Left ventricle myocardium inferior (tissue), 1 donor: ENCODE measurements around the gene NOL9. TPM values are rescaled to one million over a fixed set of nuclear protein-coding genes. Genes with fewer than 3 reads are reported as not detected.

Experiments used
- DNase-seq: peaks from one replicate; pipeline ENCODE4 v3.0.0-alpha.2; 2020
- H3K27ac ChIP-seq: fragments of 200-600 bp; replicated peaks from 2 replicates; pipeline ENCODE4 v1.8.0; 2021
- H3K27me3 ChIP-seq: fragments of 200-600 bp; 2 replicates; pipeline ENCODE4 v1.8.0; 2021; ENCODE audit warnings: low read depth
- H3K36me3 ChIP-seq: fragments of 200-600 bp; 2 replicates; pipeline ENCODE4 v1.8.0; 2021
- H3K4me1 ChIP-seq: fragments of 200-600 bp; 2 replicates; pipeline ENCODE4 v1.8.0; 2021
- H3K4me3 ChIP-seq: fragments of 200-600 bp; 2 replicates; pipeline ENCODE4 v1.8.0; 2021; ENCODE audit warnings: mild to moderate bottlenecking, moderate library complexity
- H3K9me3 ChIP-seq: fragments of 200-600 bp; replicated peaks from 2 replicates; pipeline ENCODE4 v1.8.0; 2021
- CTCF ChIP-seq: fragments of 200-600 bp; IDR thresholded peaks from 2 replicates; pipeline ENCODE4 v1.8.0; 2021; ENCODE audit warnings: antibody characterized with exemption, mild to moderate bottlenecking, borderline replicate concordance
- intact Hi-C: fragments of 100-400 bp; cut with micrococcal nuclease; formaldehyde crosslinking; loops from one replicate; pipeline ENCODE4 v1.11.0; 2022
- total RNA-seq: library from RNA; stranded (reverse); fragmentation: NEBNext Ultra II Directional; extraction: Animal tissue kit (Norgen Biotek cat#: 25700); gene quantifications from one replicate; pipeline ENCODE4 v1.2.1, GENCODE V29; 2021
- donor health status: DM: no; HTN: yes; CAD: no; lungs with severe emphysema.

Gene NOL9
- total RNA-seq, 1 donor from 2014 or later = 13.4 TPM

- no peaks in the 10 kb centered on the region for H3K27me3 ChIP-seq
- no peak overlapping the region for H3K4me3 ChIP-seq
- peaks cover 52% of the 10 kb centered on the region for H3K36me3 ChIP-seq
These were observed 34.0 kb upstream of the NOL9 start for GRCh38 chr1:6588128-6588892.

GRCh38 chr1:6587261-6588005, 33.1 kb upstream of the NOL9 start:
- Histone ChIP-seq H3K4me1 (peaks cover 89% of the 10 kb centered on the region), H3K27me3 (no peaks in the 10 kb centered on the region), H3K9me3 (no peaks in the 10 kb centered on the region), H3K36me3 (peaks cover 44% of the 10 kb centered on the region), H3K4me3 (no peak overlapping the region), H3K27ac (peak overlapping the region; percentile 61)
- DNase-seq = peak; percentile 84
- no peak for TF ChIP-seq CTCF
- intact Hi-C loops = no loop called here

More at GRCh38 chr1:6588128-6588892, 34.0 kb upstream of the NOL9 start:
- Histone ChIP-seq H3K4me1 (peaks cover 93% of the 10 kb centered on the region), H3K27ac (peak overlapping the region; percentile 61), H3K9me3 (no peaks in the 10 kb centered on the region)
- no peak for TF ChIP-seq CTCF
- intact Hi-C loops = no loop called here
- DNase-seq = no peak

GRCh38 chr1:6586404-6586816, 32.1 kb upstream of the NOL9 start:
- Histone ChIP-seq H3K4me3 (no peak overlapping the region), H3K9me3 (no peaks in the 10 kb centered on the region), H3K36me3 (peaks cover 40% of the 10 kb centered on the region), H3K27ac (peak overlapping the region; percentile 61), H3K4me1 (peaks cover 89% of the 10 kb centered on the region), H3K27me3 (no peaks in the 10 kb centered on the region)
- intact Hi-C loops = no loop called here
- no peak for TF ChIP-seq CTCF
- DNase-seq = no peak

GRCh38 chr1:6585841-6586240, 31.5 kb upstream of the NOL9 start:
- H3K9me3 ChIP-seq = no peaks in the 10 kb centered on the region
- H3K27ac ChIP-seq = peak overlapping the region; percentile 61
- no peaks in the 10 kb centered on the region for H3K27me3 ChIP-seq
- no peak overlapping the region for H3K4me3 ChIP-seq
- intact Hi-C loops = no loop called here
- no peak for TF ChIP-seq CTCF
- H3K4me1 ChIP-seq = peaks cover 89% of the 10 kb centered on the region
- peaks cover 35% of the 10 kb centered on the region for H3K36me3 ChIP-seq
- no peak for DNase-seq

- no peak overlapping the region for H3K27ac ChIP-seq
- H3K4me1 ChIP-seq = peaks cover 92% of the 10 kb centered on the region
These were observed 30.9 kb upstream of the NOL9 start for GRCh38 chr1:6585081-6585722.

More at GRCh38 chr1:6585081-6585722, 30.9 kb upstream of the NOL9 start:
- DNase-seq = no peak
- intact Hi-C loops = no loop called here
- Histone ChIP-seq H3K9me3 (no peaks in the 10 kb centered on the region), H3K36me3 (peaks cover 29% of the 10 kb centered on the region), H3K4me3 (no peak overlapping the region), H3K27me3 (no peaks in the 10 kb centered on the region)
- TF ChIP-seq CTCF = no peak
